ENCODE data around the gene POU4F1. TPM values are rescaled to one million over a fixed set of nuclear protein-coding genes. Genes with fewer than 3 reads are reported as not detected.

POU4F1 gene
- total RNA-seq, 1 experiment from 2014 or later, result 0.26 TPM

- no peak overlapping the region for H2BK5ac ChIP-seq (ENCODE audit: insufficient read length, low read length)
- no peak overlapping the region for H4K5ac ChIP-seq (ENCODE audit: insufficient read length, low read depth, low read length)
- Mint-ChIP-seq H3K27ac (no peak overlapping the region), H3K36me3 (ENCODE audit: insufficient read depth in 1 of 3, low read depth in 3 of 3) (peaks cover 0 to 11% (median 8%) of the 10 kb centered on the region in 3 experiments; a peak in 4 of 7 replicates), H3K27me3 (ENCODE audit: low read depth) (peaks cover 13% of the 10 kb centered on the region), H3K4me1 (peaks cover 20 to 34% of the 10 kb centered on the region in 2 experiments), H3K4me3 (no peak overlapping the region), H3K9me3 (no peaks in the 10 kb centered on the region)
- no peak overlapping the region for H3K14ac ChIP-seq (ENCODE audit: insufficient read depth, low read length)
- no peaks in the 10 kb centered on the region for H3K23me2 ChIP-seq (ENCODE audit: insufficient read length, low read depth, low read length, poor library complexity, severe bottlenecking)
- no peak overlapping the region for H3K27ac ChIP-seq (ENCODE audit: insufficient read length, low read depth, low read length)
- H3T11ph ChIP-seq (ENCODE audit: low read length), result no peak overlapping the region
- no peaks in the 10 kb centered on the region; the same call in 1 of the 2 replicates for H3K27me3 ChIP-seq (ENCODE audit: insufficient read depth, low read length)
- no peak overlapping the region for H3K4ac ChIP-seq (ENCODE audit: low read depth, low read length)
- H3K4me2 ChIP-seq (ENCODE audit: insufficient read depth, insufficient read length, low read length), result no peak overlapping the region
- WGBS (ENCODE audit: extremely low coverage, insufficient read length, low lambda C conversion rate), result no CpG with 5 or more reads among the region's 2 CpGs
- H4K20me1 ChIP-seq (ENCODE audit: control insufficient read depth, insufficient read depth, insufficient read length), result no peaks in the 10 kb centered on the region
- H3K79me1 ChIP-seq (ENCODE audit: insufficient read depth, low read depth, low read length, poor library complexity, severe bottlenecking), result peaks cover 22% of the 10 kb centered on the region
- H2AFZ ChIP-seq (ENCODE audit: low read length), result no peak overlapping the region
- no peaks in the 10 kb centered on the region for H3K9me3 ChIP-seq (ENCODE audit: control insufficient read depth, low read depth, low read length)
- no peak overlapping the region for H2BK12ac ChIP-seq (ENCODE audit: insufficient read length, low read depth, low read length)
- peaks cover 5% of the 10 kb centered on the region for H3K4me1 ChIP-seq (ENCODE audit: insufficient read depth, low read length)
- H2BK120ac ChIP-seq (ENCODE audit: low read depth, low read length, poor library complexity, severe bottlenecking), result no peak overlapping the region
- no peak for DNase-seq
- H3K18ac ChIP-seq (ENCODE audit: insufficient read length, low read depth, low read length), result no peak overlapping the region
- TF ChIP-seq CTCF (conservative IDR thresholded peaks at IDR 0.05), result no peak
- no peak overlapping the region for H2BK20ac ChIP-seq (ENCODE audit: low read depth, low read length, poor library complexity, severe bottlenecking)
- H4K91ac ChIP-seq (ENCODE audit: insufficient read length, low read depth, low read length), result no peak overlapping the region
- H3K56ac ChIP-seq (ENCODE audit: insufficient read length, low read depth, low read length), result no peak overlapping the region
- no peak overlapping the region for H4K8ac ChIP-seq (replicated peaks; ENCODE audit: insufficient read length, low read depth, low read length)
- H2BK15ac ChIP-seq (ENCODE audit: low read depth, low read length), result no peak overlapping the region
- H3K23ac ChIP-seq (ENCODE audit: insufficient read length, low read depth, low read length), result no peak overlapping the region
- peaks cover 18% of the 10 kb centered on the region; the same call in 1 of the 2 replicates for H3K79me2 ChIP-seq (ENCODE audit: insufficient read depth, low read length)
- no peak overlapping the region for H3K9ac ChIP-seq (ENCODE audit: extremely low read depth, insufficient read length, low read length)
- H2AK5ac ChIP-seq (ENCODE audit: insufficient read length, low read length), result no peak overlapping the region
Measured at GRCh38 chr13:78650717-78651083, 47.3 kb upstream of the POU4F1 start.

All from H9 (cell line).